Measurements from ENCODE around the gene MAD1L1. TPM values are rescaled to one million over a fixed set of nuclear protein-coding genes. Genes with fewer than 3 reads are reported as not detected.
"Not testable (repeated sequence)": the region's sequence is repeated elsewhere in the genome, so short reads cannot be mapped to it uniquely, and the experiment has no call there.

Gene MAD1L1
- total and polyA plus RNA-seq, 8 donors: 12.8 to 469 (median 27.3) TPM

- Histone ChIP-seq H3K36me3 (peaks cover 0 to 15% (median 4%) of the 10 kb centered on the region in 4 donors), H3K4me1 (peaks cover 0 to 9% (median 2%) of the 10 kb centered on the region in 4 donors), H3K27me3 (no peaks in the 10 kb centered on the region), H3K4me3 (no peak overlapping the region), H3K27ac (no peak overlapping the region), H3K9me3 (no peaks in the 10 kb centered on the region)
- WGBS, 5 donors: 89 to 95% (median 91%) methylated on average over 10 of the region's 10 CpGs
- TF ChIP-seq POLR2A (IDR thresholded peaks at IDR 0.05) (no peak), EP300 (IDR thresholded peaks at IDR 0.05) (no peak), CTCF (IDR thresholded peaks at IDR 0.05) (no peak), POLR2AphosphoS5 (IDR thresholded peaks at IDR 0.05) (no peak)
- intact Hi-C loops (cut with DNase I; ENCODE audit: low total_unique reads): no loop called here
- no peak for DNase-seq
These were observed 234.6 kb downstream of the MAD1L1 start for GRCh38 chr7:1998146-1998545.

- no peak for DNase-seq
- no peak overlapping the region for H3K4me3 ChIP-seq
- H3K4me1 ChIP-seq: peaks cover 0 to 9% (median 2%) of the 10 kb centered on the region in 4 donors
- H3K9me3 ChIP-seq: no peaks in the 10 kb centered on the region
- no peak for TF ChIP-seq CTCF (IDR thresholded peaks at IDR 0.05)
- no peak for TF ChIP-seq EP300 (IDR thresholded peaks at IDR 0.05)
- no peak for TF ChIP-seq POLR2A (IDR thresholded peaks at IDR 0.05)
- no peak for TF ChIP-seq POLR2AphosphoS5 (IDR thresholded peaks at IDR 0.05)
- intact Hi-C loops (cut with DNase I; ENCODE audit: low total_unique reads): no loop called here
- WGBS, 5 donors: 87 to 92% (median 90%) methylated on average over 11 to 15 of the region's 15 CpGs
- H3K27me3 ChIP-seq: no peaks in the 10 kb centered on the region
- H3K27ac ChIP-seq: no peak overlapping the region
- peaks cover 0 to 15% (median 4%) of the 10 kb centered on the region in 4 donors for H3K36me3 ChIP-seq
These were observed 235.1 kb downstream of the MAD1L1 start for GRCh38 chr7:1997537-1998076.

- peaks cover 0 to 15% (median 4%) of the 10 kb centered on the region in 4 donors for H3K36me3 ChIP-seq
- no peaks in the 10 kb centered on the region for H3K9me3 ChIP-seq
- WGBS, 5 donors: 95 to 97% (median 97%) methylated on average over 9 of the region's 9 CpGs
- H3K4me1 ChIP-seq: peaks cover 0 to 9% (median 2%) of the 10 kb centered on the region in 4 donors
- no peaks in the 10 kb centered on the region for H3K27me3 ChIP-seq
- intact Hi-C loops (cut with DNase I; ENCODE audit: low total_unique reads): no loop called here
- H3K27ac ChIP-seq: no peak overlapping the region
- no peak for DNase-seq
- TF ChIP-seq POLR2AphosphoS5 (IDR thresholded peaks at IDR 0.05) (no peak), EP300 (IDR thresholded peaks at IDR 0.05) (no peak), POLR2A (IDR thresholded peaks at IDR 0.05) (no peak), CTCF (IDR thresholded peaks at IDR 0.05) (no peak)
- H3K4me3 ChIP-seq: no peak overlapping the region
These were observed 235.9 kb downstream of the MAD1L1 start for GRCh38 chr7:1996816-1997215.

GRCh38 chr7:1995911-1996420 lies 236.8 kb downstream of the MAD1L1 start:
- H3K9me3 ChIP-seq; H3K27ac ChIP-seq; DNase-seq; H3K36me3 ChIP-seq; intact Hi-C loops (cut with DNase I; ENCODE audit: low total_unique reads); H3K4me1 ChIP-seq; H3K27me3 ChIP-seq; H3K4me3 ChIP-seq: not testable (repeated sequence)
- 80 to 100% (median 94%) methylated on average over 1 to 24 of the region's 24 CpGs for WGBS, 5 donors

- no peak for TF ChIP-seq EP300 (IDR thresholded peaks at IDR 0.05)
- TF ChIP-seq POLR2AphosphoS5 (IDR thresholded peaks at IDR 0.05): no peak
- TF ChIP-seq CTCF (IDR thresholded peaks at IDR 0.05): no peak
- no peak for TF ChIP-seq POLR2A (IDR thresholded peaks at IDR 0.05)
- no peak for DNase-seq
- Histone ChIP-seq H3K4me3 (no peak overlapping the region), H3K4me1 (peaks cover 0 to 9% (median 2%) of the 10 kb centered on the region in 4 donors), H3K9me3 (no peaks in the 10 kb centered on the region), H3K27me3 (no peaks in the 10 kb centered on the region), H3K36me3 (peaks cover 0 to 3% (median 0%) of the 10 kb centered on the region in 4 donors), H3K27ac (no peak overlapping the region)
- intact Hi-C loops (cut with DNase I; ENCODE audit: low total_unique reads): no loop called here
- WGBS, 5 donors: 86 to 93% (median 89%) methylated on average over 9 to 11 of the region's 11 CpGs
These were observed 237.3 kb downstream of the MAD1L1 start for GRCh38 chr7:1995426-1995825.
